ENCODE measurements around the gene CTTNBP2. TPM values are rescaled to one million over a fixed set of nuclear protein-coding genes. Genes with fewer than 3 reads are reported as not detected.

CTTNBP2 gene
- total RNA-seq, 4 donors from 2014 or later = 6.8 to 15.4 (median 10.3) TPM

DNA sequence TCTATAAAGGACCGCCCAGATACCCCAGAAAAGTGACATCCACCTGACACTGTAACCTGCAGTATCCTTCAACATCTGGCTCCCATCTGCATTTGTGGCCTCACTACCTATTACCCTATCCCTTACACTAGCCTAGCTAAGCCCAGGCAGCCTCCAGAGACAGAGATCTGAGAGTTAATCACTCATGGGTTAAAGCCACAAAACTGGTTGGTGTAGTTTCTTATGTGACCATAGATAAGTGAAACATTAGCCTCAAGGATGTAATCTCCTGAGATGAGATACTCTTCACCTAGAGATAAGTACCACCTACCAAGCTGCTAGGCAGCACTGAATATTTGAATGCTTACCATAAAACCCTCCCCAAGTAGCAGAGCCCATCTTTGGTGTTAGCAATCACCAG lies 35.4 kb downstream of the CTTNBP2 start:
- no peak for TF ChIP-seq CTCF (IDR thresholded peaks at IDR 0.05; ENCODE audit: low read depth)

DNA sequence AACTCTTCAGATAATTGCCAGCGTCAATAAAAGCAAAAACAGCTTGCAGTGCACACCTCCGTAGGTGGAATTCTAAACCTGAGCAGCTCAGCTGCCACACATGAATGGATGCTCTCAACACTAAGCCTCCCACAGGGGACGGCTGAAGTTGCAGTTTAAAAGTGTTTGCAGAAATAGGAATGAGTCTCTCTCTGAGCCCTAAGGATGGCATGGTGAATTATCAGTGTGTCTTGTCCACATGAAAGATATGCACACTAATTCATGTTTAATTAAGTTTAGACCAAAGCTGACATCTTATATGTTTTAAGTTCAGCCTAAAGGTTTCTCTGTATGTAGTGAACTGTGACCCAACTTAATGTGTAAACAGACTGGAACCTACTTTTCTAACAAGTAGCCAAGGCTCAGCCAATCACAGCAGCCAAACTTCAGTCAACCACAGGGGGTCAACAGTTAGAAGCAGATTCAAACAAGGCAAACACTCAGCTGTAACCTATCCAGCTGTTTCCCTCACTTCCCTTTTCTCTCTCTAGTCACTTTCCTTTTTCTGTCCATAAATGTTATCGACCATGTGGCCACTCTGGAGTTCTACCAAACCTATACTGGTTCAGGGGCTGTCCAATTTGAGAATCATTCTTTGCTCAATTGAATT lies 38.1 kb downstream of the CTTNBP2 start:
- TF ChIP-seq CTCF (IDR thresholded peaks at IDR 0.05; ENCODE audit: low read depth) = no peak

- TF ChIP-seq CTCF (IDR thresholded peaks at IDR 0.05; ENCODE audit: low read depth) = no peak
These were observed 42.8 kb downstream of the CTTNBP2 start for GRCh38 chr7:117830422-117830954.

GRCh38 chr7:117829450-117830117 lies 43.7 kb downstream of the CTTNBP2 start:
- TF ChIP-seq CTCF (IDR thresholded peaks at IDR 0.05; ENCODE audit: low read depth) = no peak

DNA sequence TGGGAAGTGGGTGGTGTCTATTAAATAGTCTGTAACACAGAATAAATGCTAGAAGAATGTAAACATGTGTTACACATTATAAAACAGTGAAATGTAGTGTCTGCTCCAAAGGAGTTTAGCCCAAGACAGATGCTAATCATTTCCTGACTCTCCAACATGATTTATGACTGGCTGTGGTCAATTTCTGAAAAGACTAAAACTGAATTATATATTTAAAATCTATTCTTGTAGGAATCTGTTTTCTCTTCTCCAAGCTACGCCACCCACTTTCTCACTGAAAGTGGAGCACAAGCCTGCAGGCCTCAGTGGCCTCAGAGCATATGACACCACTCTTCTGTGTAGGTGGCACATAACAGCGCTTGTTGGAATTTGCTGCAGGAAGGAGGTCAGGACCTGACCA lies 44.4 kb downstream of the CTTNBP2 start:
- no peak for TF ChIP-seq CTCF (IDR thresholded peaks at IDR 0.05; ENCODE audit: low read depth)

GRCh38 chr7:117827862-117828261 lies 45.4 kb downstream of the CTTNBP2 start:
- no peak for TF ChIP-seq CTCF (IDR thresholded peaks at IDR 0.05; ENCODE audit: low read depth)

DNA sequence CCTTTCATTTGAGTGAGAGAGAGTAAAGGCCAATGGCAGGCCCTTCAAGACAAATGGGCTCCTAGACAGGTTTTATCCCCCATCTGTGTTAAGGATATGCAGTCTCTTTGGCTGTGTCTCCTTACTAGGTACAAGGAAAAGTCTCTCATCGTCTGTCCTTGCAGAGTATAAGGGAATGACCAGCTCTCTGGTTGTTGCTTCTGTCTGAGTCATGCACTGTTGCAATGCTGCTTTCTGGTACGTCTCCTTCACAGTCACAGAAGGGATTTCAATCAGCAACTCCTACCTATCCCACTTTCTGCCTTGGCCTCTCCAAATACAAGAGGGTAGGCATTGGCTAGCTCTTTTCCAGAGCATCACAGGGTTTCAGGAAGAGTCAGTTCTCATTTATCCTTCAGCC lies 48.1 kb downstream of the CTTNBP2 start:
- no peak for TF ChIP-seq CTCF (IDR thresholded peaks at IDR 0.05; ENCODE audit: low read depth)
